OCI-LY1 (cell line): ENCODE measurements around the gene TAC4.
"Not testable (repeated sequence)": the region's sequence is repeated elsewhere in the genome, so short reads cannot be mapped to it uniquely, and the experiment has no call there.

Experiments used
- H2AFZ ChIP-seq: fragments of 200-600 bp; sonication (generic), shearing (Covaris generic); 2 replicates; pipeline ENCODE4 v1.6.0; 2014; ENCODE audit warnings: antibody characterized with exemption, mild to moderate bottlenecking, low read length
- H3F3A ChIP-seq: fragments of 200-600 bp; sonication (generic), shearing (Covaris generic); 2 replicates; pipeline ENCODE4 v1.6.0; 2014; ENCODE audit warnings: mild to moderate bottlenecking, antibody characterized with exemption, low read length, moderate library complexity; ENCODE audit not compliant: insufficient read depth
- H3K27ac ChIP-seq: fragments of 200-600 bp; sonication (generic); 2 replicates; pipeline ENCODE4 v1.5.1; 2014; ENCODE audit warnings: low read length, mixed run types, mild to moderate bottlenecking, low read depth; ENCODE audit not compliant: poor library complexity, severe bottlenecking
- H3K27me3 ChIP-seq: fragments of 200-600 bp; sonication (generic); 2 replicates; pipeline ENCODE4 v1.6.0; 2014; ENCODE audit warnings: antibody characterized with exemption, mild to moderate bottlenecking, low read length, moderate library complexity; ENCODE audit not compliant: insufficient read depth
- H3K36me3 ChIP-seq: fragments of 200-600 bp; sonication (generic); 2 replicates; pipeline ENCODE4 v1.6.1; 2014; ENCODE audit warnings: mild to moderate bottlenecking, antibody characterized with exemption, low read length, moderate library complexity, mixed read lengths; ENCODE audit not compliant: insufficient read depth
- H3K4me1 ChIP-seq: fragments of 200-600 bp; sonication (generic); 2 replicates; pipeline ENCODE4 v1.5.1; 2014; ENCODE audit warnings: mild to moderate bottlenecking, low read length, moderate library complexity; ENCODE audit not compliant: insufficient read depth, severe bottlenecking
- H3K4me2 ChIP-seq: fragments of 200-600 bp; sonication (generic), shearing (Covaris generic); 2 replicates; pipeline ENCODE4 v1.6.1; 2014; ENCODE audit warnings: low read length
- H3K4me3 ChIP-seq: fragments of 200-600 bp; sonication (generic); 2 replicates; pipeline ENCODE4 v1.5.1; 2014; ENCODE audit warnings: low read length, low read depth, mild to moderate bottlenecking, mixed read lengths; ENCODE audit not compliant: poor library complexity, severe bottlenecking
- H3K79me2 ChIP-seq: fragments of 200-600 bp; shearing (Covaris generic); 2 replicates; pipeline ENCODE4 v1.6.1; 2016; ENCODE audit warnings: mixed run types, low read length, mixed read lengths; ENCODE audit not compliant: insufficient read depth
- H3K9ac ChIP-seq: fragments of 200-600 bp; sonication (generic), shearing (Covaris generic); 2 replicates; pipeline ENCODE4 v1.6.1; 2014; ENCODE audit warnings: mild to moderate bottlenecking, low read length, mixed read lengths
- H3K9me2 ChIP-seq: fragments of 200-600 bp; sonication (generic), shearing (Covaris generic); 2 replicates; pipeline ENCODE4 v1.6.1; 2014; ENCODE audit warnings: low read depth, mild to moderate bottlenecking, low read length, mixed read lengths
- H3K9me3 ChIP-seq: fragments of 200-600 bp; shearing (Covaris generic); 2 replicates; pipeline ENCODE4 v1.6.1; 2014; ENCODE audit warnings: low read length, mixed read lengths
- H4K20me1 ChIP-seq: fragments of 200-600 bp; sonication (generic), shearing (Covaris generic); 2 replicates; pipeline ENCODE4 v1.6.0; 2016; ENCODE audit warnings: mild to moderate bottlenecking, low read length; ENCODE audit not compliant: insufficient read depth
- CTCF ChIP-seq: fragments of 200-600 bp; sonication (generic), shearing (Covaris generic); IDR thresholded peaks from 2 replicates; pipeline ENCODE4 v1.5.1; 2017; ENCODE audit warnings: mild to moderate bottlenecking, antibody characterized with exemption, low read length, moderate library complexity, mixed read lengths
- EZH2 ChIP-seq: fragments of 200-600 bp; sonication (generic), shearing (Covaris generic); IDR thresholded peaks from 2 replicates; pipeline ENCODE4 v1.8.0; 2017; ENCODE audit warnings: borderline replicate concordance, mixed run types, mild to moderate bottlenecking, antibody characterized with exemption, low read length, moderate library complexity, mixed read lengths

TAC4 gene

GRCh38 chr17:49830605-49831004 is 17.3 kb downstream of the TAC4 start:
- H3K36me3 ChIP-seq, result peaks cover 68% of the 10 kb centered on the region

GRCh38 chr17:49829026-49829425 is 18.8 kb downstream of the TAC4 start:
- Histone ChIP-seq H3K27me3 (no peaks in the 10 kb centered on the region), H4K20me1 (no peaks in the 10 kb centered on the region), H3K4me1 (no peaks in the 10 kb centered on the region), H3K36me3 (peaks cover 78% of the 10 kb centered on the region), H3K4me2 (no peak overlapping the region), H2AFZ (no peak overlapping the region), H3K9me3 (no peaks in the 10 kb centered on the region), H3K9ac (no peak overlapping the region), H3F3A (no peaks in the 10 kb centered on the region), H3K79me2 (no peaks in the 10 kb centered on the region), H3K27ac (no peak overlapping the region), H3K9me2 (no peaks in the 10 kb centered on the region), H3K4me3 (no peak overlapping the region)
- no peak for TF ChIP-seq EZH2
- no peak for TF ChIP-seq CTCF

More at GRCh38 chr17:49830605-49831004, 17.3 kb downstream of the TAC4 start:
- Histone ChIP-seq H3K4me1 (no peaks in the 10 kb centered on the region), H3K4me2 (no peak overlapping the region), H2AFZ (no peak overlapping the region), H4K20me1 (no peaks in the 10 kb centered on the region), H3K27ac (no peak overlapping the region), H3F3A (no peaks in the 10 kb centered on the region), H3K9me2 (no peaks in the 10 kb centered on the region), H3K27me3 (no peaks in the 10 kb centered on the region), H3K9ac (no peak overlapping the region), H3K4me3 (no peak overlapping the region), H3K79me2 (no peaks in the 10 kb centered on the region), H3K9me3 (no peaks in the 10 kb centered on the region)
- TF ChIP-seq EZH2, result no peak
- TF ChIP-seq CTCF, result no peak

GRCh38 chr17:49828325-49828724 is 19.5 kb downstream of the TAC4 start:
- not testable (repeated sequence) for H3K79me2 ChIP-seq, H3K4me1 ChIP-seq, H3K4me2 ChIP-seq, H2AFZ ChIP-seq, H3K27ac ChIP-seq, H3F3A ChIP-seq, H3K9me2 ChIP-seq, H3K9ac ChIP-seq, H3K9me3 ChIP-seq, H3K27me3 ChIP-seq, H3K4me3 ChIP-seq, H4K20me1 ChIP-seq
- H3K36me3 ChIP-seq, result peaks cover 78% of the 10 kb centered on the region

- Histone ChIP-seq H3K9me3 (no peaks in the 10 kb centered on the region), H3K9me2 (no peaks in the 10 kb centered on the region), H3K4me2 (no peak overlapping the region), H3K36me3 (peaks cover 93% of the 10 kb centered on the region), H3K4me3 (no peak overlapping the region), H3K4me1 (no peaks in the 10 kb centered on the region), H4K20me1 (no peaks in the 10 kb centered on the region), H3K27me3 (no peaks in the 10 kb centered on the region), H2AFZ (no peak overlapping the region), H3K79me2 (no peaks in the 10 kb centered on the region), H3F3A (no peaks in the 10 kb centered on the region), H3K9ac (no peak overlapping the region), H3K27ac (no peak overlapping the region)
- TF ChIP-seq CTCF (no peak), EZH2 (no peak)
Observed at GRCh38 chr17:49825645-49826044, 22.2 kb downstream of the TAC4 start.
